T-cell (primary cell): ENCODE results near the gene ACOT11. TPM values are rescaled to one million over a fixed set of nuclear protein-coding genes. Genes with fewer than 3 reads are reported as not detected.

Source experiments
- ATAC-seq, 4 experiments: fragments of 200-7000 bp in 3 of 4; fragments of 150-1000 bp in 1 of 4; cut with Tn5 transposase; replicated peaks in 1 of 4; 1 replicate in 3 of 4; 2 replicates in 1 of 4; pipeline ENCODE4 v1.10.0; 2021; ENCODE audit warnings: moderate library complexity in 3 of 4, mild to moderate bottlenecking in 2 of 4, moderate number of reproducible peaks in 1 of 4
- CTCF ChIA-PET, 2 donors: fragments of 300-600 bp; sonication (Branson Sonifier 250); formaldehyde crosslinking; loops; one replicate each; lab custom pipeline; 2022; ENCODE audit warnings: antibody characterized with exemption in 2 of 2; lab: Charles Lee
- POLR2A ChIA-PET, 2 donors: fragments of 300-600 bp; sonication (Branson Sonifier 250); formaldehyde crosslinking; loops; one replicate each; lab custom pipeline; 2022; ENCODE audit warnings: antibody characterized with exemption in 2 of 2; lab: Charles Lee
- DNase-seq, 35 experiments: peaks; one replicate each; pipeline versions ENCODE4 v3.0.0 to v3.0.0-alpha.2; 2013 to 2023
- H3K27ac ChIP-seq: one replicate; pipeline ENCODE4 v1.5.1; 2013; ENCODE audit warnings: low read length
- H3K27me3 ChIP-seq, 2 experiments: replicated peaks in 1 of 2; 1 replicate in 1 of 2; 2 replicates in 1 of 2; pipeline versions ENCODE4 v1.6.1 to v1.7.0; 2013; ENCODE audit warnings: low read length in 1 of 2, mixed read lengths in 1 of 2; ENCODE audit not compliant: control insufficient read depth in 2 of 2, insufficient read depth in 2 of 2; ENCODE audit errors: extremely low read depth in 1 of 2
- H3K36me3 ChIP-seq, 2 donors: 1 replicate in 1 of 2; 2 replicates in 1 of 2; pipeline versions ENCODE4 v1.6.1 to v1.7.0; 2013; ENCODE audit warnings: low read length in 1 of 2; ENCODE audit not compliant: control insufficient read depth in 2 of 2, insufficient read depth in 1 of 2; ENCODE audit errors: extremely low read depth in 1 of 2
- H3K4me1 ChIP-seq, 2 experiments: 1 replicate in 1 of 2; 2 replicates in 1 of 2; pipeline versions ENCODE4 v1.6.1 to v1.7.0; 2013; ENCODE audit warnings: low read length in 2 of 2, mixed read lengths in 1 of 2; ENCODE audit not compliant: insufficient read depth in 2 of 2, control insufficient read depth in 1 of 2; ENCODE audit errors: extremely low read depth in 1 of 2
- H3K4me3 ChIP-seq, 2 donors: 1 replicate in 1 of 2; 2 replicates in 1 of 2; pipeline versions ENCODE4 v1.5.1 to v1.7.0; 2013; ENCODE audit warnings: mild to moderate bottlenecking in 2 of 2, low read length in 1 of 2, moderate library complexity in 1 of 2; ENCODE audit not compliant: control insufficient read depth in 1 of 2; ENCODE audit errors: extremely low read depth in 1 of 2
- H3K9me3 ChIP-seq: 2 replicates; pipeline ENCODE4 v1.7.0; 2013
- H3K27ac Mint-ChIP-seq, 2 donors: one replicate each; pipeline ENCODE4 v1.8.0; 2020 to 2021; ENCODE audit warnings: mild to moderate bottlenecking in 2 of 2, mixed read lengths in 2 of 2
- H3K27me3 Mint-ChIP-seq, 2 donors: one replicate each; pipeline ENCODE4 v1.8.0; 2021 to 2022; ENCODE audit warnings: mixed read lengths in 2 of 2
- H3K36me3 Mint-ChIP-seq: one replicate; pipeline ENCODE4 v1.8.0; 2021; ENCODE audit warnings: mixed read lengths
- H3K4me1 Mint-ChIP-seq, 3 donors: one replicate each; pipeline ENCODE4 v1.8.0; 2020 to 2022; ENCODE audit warnings: mixed read lengths in 3 of 3, mild to moderate bottlenecking in 1 of 3
- H3K4me3 Mint-ChIP-seq, 3 donors: one replicate each; pipeline ENCODE4 v1.8.0; 2020 to 2022; ENCODE audit warnings: mild to moderate bottlenecking in 3 of 3, mixed read lengths in 3 of 3, moderate library complexity in 3 of 3
- H3K9me3 Mint-ChIP-seq, 3 donors: one replicate each; pipeline ENCODE4 v1.8.0; 2020 to 2022; ENCODE audit warnings: mixed read lengths in 3 of 3
- WGBS: methylation state at CpG from one replicate; pipeline ENCODE4 v1.1.5; 2013; ENCODE audit warnings: missing lambda C conversion rate; ENCODE audit not compliant: insufficient coverage; 5-methylcytosine and 5-hydroxymethylcytosine counted together
- total RNA-seq, 35 experiments: library from RNA in 6 of 35; stranded (reverse) in 6 of 35; fragments of 120-200 nt in 1 of 35; gene quantifications; one replicate each; pipeline versions ENCODE4 v1.2.1 to v1.2.4 and lab custom pipeline; 2013 to 2026

ACOT11 gene
- total RNA-seq, 5 donors from 2014 or later (not counting 1 experiment from before 2014, with no cell fraction given), result 0.60 to 1.4 (median 0.93) TPM

DNA sequence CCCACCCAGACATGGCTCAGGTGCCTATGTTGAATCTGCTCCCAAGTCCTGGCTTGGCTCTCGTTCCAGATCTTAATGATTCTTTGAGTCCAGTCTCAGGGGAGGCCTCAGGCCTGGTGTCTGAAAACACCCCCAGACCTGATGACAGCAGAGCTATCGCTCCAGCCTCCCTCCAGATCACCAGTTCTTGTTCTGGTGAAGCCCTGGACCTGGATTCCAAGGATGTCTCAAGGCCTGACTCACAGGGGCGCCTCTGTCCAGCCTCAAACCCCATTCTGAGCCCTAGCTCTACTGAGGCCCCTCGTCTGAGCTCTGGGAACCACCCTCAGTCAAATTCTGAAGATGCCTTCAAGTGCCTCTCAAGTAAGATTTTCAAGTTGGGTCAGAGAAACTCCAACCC lies 105.0 kb downstream of the ACOT11 start:
- H3K27me3 Mint-ChIP-seq, result peaks cover 5 to 12% of the 10 kb centered on the region in 2 donors
- ChIA-PET POLR2A (no interaction called here), CTCF (no interaction called here)
- Histone ChIP-seq H3K36me3 (no peaks in the 10 kb centered on the region), H3K4me1 (no peaks in the 10 kb centered on the region), H3K9me3 (no peaks in the 10 kb centered on the region), H3K27ac (no peak overlapping the region), H3K4me3 (no peak overlapping the region), H3K27me3 (no peaks in the 10 kb centered on the region)
- 49% methylated on average over 3 of the region's 4 CpGs for WGBS
- H3K27ac Mint-ChIP-seq, result no peak overlapping the region
- no peak for ATAC-seq
- H3K36me3 Mint-ChIP-seq, result no peaks in the 10 kb centered on the region
- no peak for DNase-seq
- peaks cover 0 to 2% (median 2%) of the 10 kb centered on the region in 3 donors for H3K9me3 Mint-ChIP-seq
- H3K4me1 Mint-ChIP-seq, result no peaks in the 10 kb centered on the region
- no peak overlapping the region for H3K4me3 Mint-ChIP-seq

DNA sequence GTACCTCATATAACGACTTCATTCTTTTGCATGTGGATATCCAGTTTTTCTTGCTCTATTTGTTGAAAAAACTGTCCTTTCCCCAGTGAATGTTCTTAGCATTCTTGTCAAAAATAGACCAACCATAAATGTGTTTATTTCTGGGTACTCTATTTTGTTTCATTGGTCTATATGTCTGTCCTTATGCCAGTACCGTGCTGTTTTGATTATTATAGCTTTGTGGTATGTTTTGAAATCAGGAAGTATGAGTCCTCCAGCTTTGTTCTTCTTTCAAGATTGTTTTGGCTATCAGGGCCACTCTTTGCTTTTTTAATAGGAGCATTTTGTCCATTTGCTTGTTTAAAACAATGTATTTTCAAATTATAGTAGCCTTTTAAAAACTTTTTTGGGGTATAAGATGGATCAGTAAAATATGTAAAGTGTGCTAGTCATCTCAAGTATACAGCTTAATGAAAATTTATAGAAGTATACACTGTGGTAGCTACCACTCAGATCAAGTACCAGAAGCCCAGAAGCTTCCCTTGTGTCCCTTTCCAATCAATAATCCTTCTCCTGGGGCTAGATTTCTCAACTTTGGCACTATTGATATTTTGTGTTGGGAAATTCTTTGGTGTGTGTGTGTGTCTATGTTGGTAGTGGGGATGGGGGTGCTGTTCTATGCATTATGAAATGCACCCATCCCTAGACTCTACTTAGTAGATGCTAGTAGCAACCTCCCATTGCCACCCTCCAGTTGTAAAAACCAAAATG lies 110.3 kb downstream of the ACOT11 start:
- DNase-seq, result no peak
- no peak for ATAC-seq
- 70% methylated on average over 1 of the region's 2 CpGs for WGBS
- no peaks in the 10 kb centered on the region for H3K36me3 Mint-ChIP-seq
- H3K9me3 Mint-ChIP-seq, result peaks cover 0 to 14% (median 9%) of the 10 kb centered on the region in 3 donors
- no peaks in the 10 kb centered on the region for H3K4me1 ChIP-seq
- no peaks in the 10 kb centered on the region for H3K27me3 ChIP-seq
- H3K27ac ChIP-seq, result no peak overlapping the region
- ChIA-PET POLR2A (no interaction called here), CTCF (no interaction called here)
- H3K27me3 Mint-ChIP-seq, result peaks cover 0 to 5% of the 10 kb centered on the region in 2 donors
- no peaks in the 10 kb centered on the region for H3K4me1 Mint-ChIP-seq
- no peaks in the 10 kb centered on the region for H3K36me3 ChIP-seq
- H3K4me3 Mint-ChIP-seq, result no peak overlapping the region
- no peak overlapping the region for H3K27ac Mint-ChIP-seq
- no peaks in the 10 kb centered on the region for H3K9me3 ChIP-seq
- no peak overlapping the region for H3K4me3 ChIP-seq

Other genes starting within 250 kb of the ACOT11 start
- 10 to 100 TPM; 51.5 to 84.5 (median 69.2) TPM for gene SSBP3, start 141.8 kb upstream of the ACOT11 start, total RNA-seq
- gene FAM151A, start 75.3 kb downstream of the ACOT11 start, total RNA-seq, result not detected
- under 1 TPM; 0.15 to 0.63 (median 0.25) TPM for gene MROH7, start 93.6 kb downstream of the ACOT11 start, total RNA-seq
- gene TTC4, start 167.6 kb downstream of the ACOT11 start, total RNA-seq, result 10 to 100 TPM in 4 of 5 donors, 1 to 10 TPM in 1; 9.6 to 25.1 (median 22.2) TPM
- 1 to 10 TPM in 3 of 5 donors, under 1 TPM in 2; 0.68 to 6.6 (median 6.0) TPM for gene PARS2, start 216.3 kb downstream of the ACOT11 start, total RNA-seq